RWPE1 (cell line): Measurements from ENCODE around the gene NDUFA6.
"Not testable (repeated sequence)": the region's sequence is repeated elsewhere in the genome, so short reads cannot be mapped to it uniquely, and the experiment has no call there.

ENCODE experiments used
- CTCF ChIA-PET: fragments of 350-600 bp; sonication (Branson Sonifier 250); formaldehyde crosslinking; extraction: SDS; loops from one replicate; lab custom pipeline; 2021; lab: Yijun Ruan, JAX
- POLR2A ChIA-PET: fragments of 400-600 bp; formaldehyde crosslinking; extraction: SDS; loops from one replicate; lab custom pipeline; 2020; ENCODE audit warnings: antibody characterized with exemption; ENCODE audit not compliant: low non-redundant PET; lab: Yijun Ruan, JAX
- DNase-seq: peaks from one replicate; pipeline ENCODE4 v3.0.0; 2012; ENCODE audit warnings: low spot score
- H3K27ac ChIP-seq: fragments of 450-650 bp; 2 replicates; pipeline ENCODE4 v1.5.1; 2017
- TF ChIP-seq, protein P1 (sequence below): fragments of 450-650 bp; conservative IDR thresholded peaks from 2 replicates; pipeline ENCODE4 v1.5.1; 2017; ENCODE audit warnings: low read depth, mild to moderate bottlenecking

Gene NDUFA6

DNA sequence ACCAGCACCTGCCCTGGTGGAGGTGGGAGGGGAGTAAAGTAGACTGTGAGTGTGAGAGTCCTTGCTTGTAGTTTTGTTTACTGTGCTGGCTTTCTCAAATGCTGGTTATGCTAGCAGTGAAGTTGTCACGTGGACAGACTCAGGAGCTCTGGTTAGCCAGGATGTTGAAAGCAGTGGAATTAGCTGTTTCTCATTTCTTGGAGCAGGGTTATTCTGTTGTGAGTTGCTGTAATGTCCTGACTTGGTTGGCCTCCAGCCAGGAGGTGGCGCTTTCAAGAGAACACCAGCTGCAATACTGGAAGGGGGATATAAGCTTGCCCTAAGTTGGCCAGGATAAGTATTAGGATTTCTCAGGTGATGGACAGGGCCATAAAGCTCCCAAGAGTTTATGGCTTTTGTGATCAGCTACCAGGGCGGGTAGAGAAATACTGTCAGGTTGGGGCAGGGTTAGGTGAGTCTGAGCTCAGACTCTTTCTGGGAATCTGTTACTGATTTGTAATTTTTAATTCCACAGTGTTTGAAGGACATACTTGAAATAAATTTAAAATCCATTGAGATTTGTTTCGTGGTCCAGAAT, 26.4 kb upstream of the NDUFA6 start:
- no peak for DNase-seq
- H3K27ac ChIP-seq = no peak overlapping the region
- TF ChIP-seq, protein P1, sequence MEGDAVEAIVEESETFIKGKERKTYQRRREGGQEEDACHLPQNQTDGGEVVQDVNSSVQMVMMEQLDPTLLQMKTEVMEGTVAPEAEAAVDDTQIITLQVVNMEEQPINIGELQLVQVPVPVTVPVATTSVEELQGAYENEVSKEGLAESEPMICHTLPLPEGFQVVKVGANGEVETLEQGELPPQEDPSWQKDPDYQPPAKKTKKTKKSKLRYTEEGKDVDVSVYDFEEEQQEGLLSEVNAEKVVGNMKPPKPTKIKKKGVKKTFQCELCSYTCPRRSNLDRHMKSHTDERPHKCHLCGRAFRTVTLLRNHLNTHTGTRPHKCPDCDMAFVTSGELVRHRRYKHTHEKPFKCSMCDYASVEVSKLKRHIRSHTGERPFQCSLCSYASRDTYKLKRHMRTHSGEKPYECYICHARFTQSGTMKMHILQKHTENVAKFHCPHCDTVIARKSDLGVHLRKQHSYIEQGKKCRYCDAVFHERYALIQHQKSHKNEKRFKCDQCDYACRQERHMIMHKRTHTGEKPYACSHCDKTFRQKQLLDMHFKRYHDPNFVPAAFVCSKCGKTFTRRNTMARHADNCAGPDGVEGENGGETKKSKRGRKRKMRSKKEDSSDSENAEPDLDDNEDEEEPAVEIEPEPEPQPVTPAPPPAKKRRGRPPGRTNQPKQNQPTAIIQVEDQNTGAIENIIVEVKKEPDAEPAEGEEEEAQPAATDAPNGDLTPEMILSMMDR = no peak
- ChIA-PET CTCF (no interaction called here), POLR2A (no interaction called here)

DNA sequence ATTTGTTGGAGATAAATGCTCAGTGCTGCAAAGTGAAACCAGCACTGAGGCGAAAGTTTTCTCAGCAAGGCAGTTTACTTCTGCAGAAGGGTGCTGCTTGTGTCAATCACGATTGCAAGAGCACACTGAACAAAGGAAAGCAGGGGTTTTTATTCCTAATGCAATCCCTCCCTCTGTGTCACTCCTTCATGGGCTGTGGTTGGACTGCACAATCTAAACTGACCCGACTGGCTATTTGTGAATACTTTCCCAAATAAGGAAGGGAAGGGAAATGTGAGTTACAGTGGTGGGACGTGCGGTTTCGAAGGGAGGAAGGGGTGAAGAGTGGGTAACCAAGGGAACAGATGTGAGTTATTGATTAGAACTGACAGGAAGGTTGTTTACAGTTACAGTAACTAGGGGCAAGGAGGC, 24.9 kb upstream of the NDUFA6 start:
- CTCF ChIA-PET, H3K27ac ChIP-seq, DNase-seq, POLR2A ChIA-PET: not testable (repeated sequence)

DNA sequence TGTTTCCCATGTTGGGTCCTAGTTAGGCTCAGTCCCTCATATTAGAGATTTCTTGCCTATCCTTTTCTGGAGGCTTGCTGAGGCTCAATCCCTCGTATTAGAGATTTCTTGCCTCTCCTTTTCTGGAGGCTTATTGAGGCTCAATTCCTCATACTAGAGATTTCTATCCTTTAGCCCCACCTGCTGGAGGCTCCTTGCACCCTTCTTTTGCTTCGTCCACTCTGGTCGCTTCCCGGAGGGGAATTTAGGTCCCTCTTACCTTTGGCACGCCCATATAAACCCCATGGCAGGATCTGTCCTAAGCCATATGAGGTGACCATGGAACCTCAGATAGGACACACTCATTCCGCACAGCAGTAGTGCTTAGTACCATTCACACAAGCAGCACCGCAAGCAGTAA, 24.1 kb upstream of the NDUFA6 start:
- H3K27ac ChIP-seq = no peak overlapping the region
- TF ChIP-seq, protein P1 = no peak
- ChIA-PET POLR2A (no interaction called here), CTCF (no interaction called here)
- no peak for DNase-seq

DNA sequence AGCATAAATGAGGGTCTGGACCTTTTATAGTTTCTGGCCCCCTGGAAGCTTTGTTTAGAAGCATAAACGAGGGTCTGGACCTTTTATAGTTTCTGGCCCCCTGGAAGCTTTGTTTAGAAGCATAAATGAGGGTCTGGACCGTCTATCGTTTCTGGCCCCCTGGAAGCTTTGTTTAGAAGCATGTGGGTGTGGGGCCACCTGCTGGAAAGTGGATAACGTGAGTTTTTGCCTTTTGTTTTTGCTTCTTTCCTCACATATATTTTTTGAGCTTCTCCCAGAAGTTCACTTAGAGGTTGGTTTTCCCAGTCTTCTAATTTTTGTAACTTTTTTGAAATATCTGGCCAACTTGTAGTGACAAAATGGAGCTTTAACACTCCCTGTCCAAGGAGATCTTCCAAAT, 22.2 kb upstream of the NDUFA6 start:
- DNase-seq, POLR2A ChIA-PET, H3K27ac ChIP-seq: not testable (repeated sequence)
- CTCF ChIA-PET = interaction anchor here (0.6 kb wide), 2 partner anchors 170 to 277 kb away, joined by 4 read pairs; no protein-coding TSS in a partner anchor

DNA sequence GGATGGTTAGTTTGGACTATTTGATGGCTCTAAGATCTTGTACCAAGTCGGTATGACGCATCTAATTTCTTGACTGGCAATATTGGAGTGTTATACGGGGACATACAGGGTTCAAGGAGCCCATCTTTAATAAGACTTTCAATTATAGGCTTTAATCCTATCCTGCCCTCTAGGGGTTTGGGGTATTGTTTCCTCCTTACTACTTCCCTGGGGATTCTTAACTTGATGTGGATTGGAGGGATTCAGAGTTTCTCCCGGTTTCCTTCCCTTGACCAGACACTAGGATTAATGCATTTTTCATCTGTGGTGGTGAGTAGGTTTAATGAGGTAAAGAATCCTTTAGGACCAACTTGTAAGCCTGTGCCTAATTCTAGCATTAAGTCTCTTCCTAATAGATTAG, 21.2 kb upstream of the NDUFA6 start:
- ChIA-PET POLR2A (no interaction called here), CTCF (no interaction called here)
- DNase-seq = no peak
- TF ChIP-seq, protein P1 = no peak
- H3K27ac ChIP-seq = no peak overlapping the region

DNA sequence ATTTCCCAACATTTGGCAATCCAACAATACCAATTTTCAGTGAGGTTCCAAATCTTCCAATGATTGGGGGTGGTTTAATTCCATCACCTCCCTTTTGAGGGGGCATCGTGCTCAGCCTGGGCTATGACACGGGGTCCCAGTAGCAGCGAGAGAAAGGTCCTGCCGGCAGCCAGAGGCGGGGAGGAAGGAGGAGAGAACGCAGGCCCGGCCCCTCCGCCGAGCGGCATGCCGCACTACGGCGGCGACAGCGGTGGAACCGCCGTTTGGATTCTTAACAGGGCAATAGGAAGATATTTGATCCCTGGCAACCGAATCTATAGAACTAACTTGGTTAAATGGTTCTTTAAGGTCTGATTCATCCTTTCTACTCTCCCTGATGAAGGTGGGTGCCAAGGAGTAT, 18.3 kb upstream of the NDUFA6 start:
- H3K27ac ChIP-seq = no peak overlapping the region
- ChIA-PET POLR2A (no interaction called here), CTCF (no interaction called here)
- TF ChIP-seq, protein P1 = no peak
- no peak for DNase-seq

DNA sequence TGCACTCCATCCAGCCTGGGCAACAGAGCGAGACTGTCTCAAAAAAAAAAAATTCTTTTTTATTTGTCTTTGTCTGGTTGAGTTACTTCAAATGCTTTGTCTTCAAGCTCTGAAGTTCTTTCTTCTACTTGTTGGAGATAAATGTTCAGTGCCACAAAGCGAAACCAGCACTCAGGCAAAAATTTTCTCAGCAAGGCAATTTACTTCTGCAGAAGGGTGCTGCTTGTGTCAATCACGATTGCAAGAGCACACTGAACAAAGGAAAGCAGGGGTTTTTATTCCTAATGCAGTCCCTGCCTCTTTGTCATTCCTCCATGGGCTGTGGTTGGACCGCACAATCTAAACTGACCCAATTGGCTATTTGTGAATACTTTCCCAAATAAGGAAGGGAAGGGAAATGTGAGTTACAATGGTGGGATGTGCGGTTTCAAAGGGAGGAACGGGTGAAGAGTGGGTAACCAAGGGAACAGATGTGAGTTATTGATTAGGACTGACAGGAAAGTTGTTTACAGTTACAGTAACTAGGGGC, 13.8 kb upstream of the NDUFA6 start:
- H3K27ac ChIP-seq, DNase-seq, CTCF ChIA-PET, POLR2A ChIA-PET: not testable (repeated sequence)

DNA sequence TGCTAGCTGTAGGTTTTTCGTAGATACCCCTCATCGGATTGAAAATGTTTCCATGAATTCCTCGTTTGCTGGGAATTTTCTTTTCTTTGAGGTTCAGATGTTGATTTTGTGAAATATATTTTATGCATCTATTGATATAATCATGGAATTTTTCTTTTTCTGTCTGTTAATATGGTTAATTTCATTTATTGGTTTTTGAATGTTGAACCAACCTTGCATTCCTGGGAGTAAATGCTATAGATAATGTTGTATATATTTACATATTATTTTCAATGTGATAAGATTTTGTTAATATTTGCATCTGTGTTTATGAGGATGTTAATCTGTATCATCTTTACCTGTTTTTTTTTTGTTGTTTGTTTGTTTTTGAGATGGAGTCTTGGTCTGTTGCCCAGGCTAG, 10.6 kb upstream of the NDUFA6 start:
- no peak for DNase-seq
- CTCF ChIA-PET = interaction anchor here (0.6 kb wide), 1 partner anchor 10 kb away, joined by 3 read pairs; no protein-coding TSS in a partner anchor
- TF ChIP-seq, protein P1 = no peak
- POLR2A ChIA-PET = no interaction called here
- no peak overlapping the region for H3K27ac ChIP-seq
